HEK293 (cell line): Measurements from ENCODE around the gene DCST2.

ENCODE experiments used
- BCL11B ChIP-seq: fragments of 450-650 bp; formaldehyde crosslinking; IDR thresholded peaks from 2 replicates; pipeline ENCODE4 v1.5.1; 2016; ENCODE audit warnings: low read depth, missing biosample characterization, missing genetic modification characterization
- KLF10 ChIP-seq: fragments of 450-650 bp; IDR thresholded peaks from 2 replicates; pipeline ENCODE4 v1.5.1; 2018; ENCODE audit warnings: missing biosample characterization, mild to moderate bottlenecking, missing genetic modification characterization
- KLF7 ChIP-seq: fragments of 450-650 bp; formaldehyde crosslinking; IDR thresholded peaks from 2 replicates; pipeline ENCODE4 v1.5.1; 2016; ENCODE audit warnings: missing biosample characterization, missing genetic modification characterization, borderline replicate concordance
- MYNN ChIP-seq: fragments of 450-650 bp; formaldehyde crosslinking; IDR thresholded peaks from 2 replicates; pipeline ENCODE4 v1.5.1; 2016; ENCODE audit warnings: missing biosample characterization, missing genetic modification characterization, borderline replicate concordance
- OSR2 ChIP-seq: fragments of 450-650 bp; formaldehyde crosslinking; IDR thresholded peaks from 2 replicates; pipeline ENCODE4 v1.5.1; 2016; ENCODE audit warnings: missing biosample characterization, missing genetic modification characterization
- SALL2 ChIP-seq: fragments of 450-650 bp; formaldehyde crosslinking; IDR thresholded peaks from 2 replicates; pipeline ENCODE4 v1.5.0; 2017; ENCODE audit warnings: missing biosample characterization, mild to moderate bottlenecking, missing genetic modification characterization, borderline replicate concordance
- TCF7L2 ChIP-seq: IDR thresholded peaks from 2 replicates; pipeline ENCODE4 v1.6.1; 2011; ENCODE audit warnings: low read depth, mild to moderate bottlenecking, inconsistent platforms, low read length, moderate library complexity, borderline replicate concordance
- ZFHX2 ChIP-seq: fragments of 450-650 bp; formaldehyde crosslinking; conservative IDR thresholded peaks from 2 replicates; pipeline ENCODE4 v1.5.1; 2016; ENCODE audit warnings: missing biosample characterization, missing genetic modification characterization
- ZNF146 ChIP-seq: fragments of 450-650 bp; formaldehyde crosslinking; IDR thresholded peaks from 2 replicates; pipeline ENCODE4 v1.5.1; 2016; ENCODE audit warnings: missing biosample characterization, missing genetic modification characterization
- ZNF174 ChIP-seq: fragments of 450-650 bp; formaldehyde crosslinking; IDR thresholded peaks from 2 replicates; pipeline ENCODE4 v1.5.0; 2017; ENCODE audit warnings: missing biosample characterization, mild to moderate bottlenecking, missing genetic modification characterization
- ZNF175 ChIP-seq: fragments of 450-650 bp; formaldehyde crosslinking; IDR thresholded peaks from 2 replicates; pipeline ENCODE4 v1.5.1; 2016; ENCODE audit warnings: missing biosample characterization, missing genetic modification characterization
- ZNF350 ChIP-seq: fragments of 450-650 bp; formaldehyde crosslinking; IDR thresholded peaks from 2 replicates; pipeline ENCODE4 v1.5.0; 2017; ENCODE audit warnings: missing biosample characterization, mild to moderate bottlenecking, missing genetic modification characterization
- ZNF37A ChIP-seq: fragments of 450-650 bp; IDR thresholded peaks from 2 replicates; pipeline ENCODE4 v1.5.1; 2018; ENCODE audit warnings: missing biosample characterization, missing genetic modification characterization
- ZNF624 ChIP-seq: fragments of 450-650 bp; formaldehyde crosslinking; IDR thresholded peaks from 2 replicates; pipeline ENCODE4 v1.5.1; 2017; ENCODE audit warnings: missing biosample characterization, missing genetic modification characterization
- ZNF837 ChIP-seq: fragments of 450-650 bp; formaldehyde crosslinking; IDR thresholded peaks from 2 replicates; pipeline ENCODE4 v1.5.1; 2016; ENCODE audit warnings: missing biosample characterization, missing genetic modification characterization
- ZSCAN30 ChIP-seq: fragments of 450-650 bp; IDR thresholded peaks from 2 replicates; pipeline ENCODE4 v1.5.1; 2018; ENCODE audit warnings: missing biosample characterization, mild to moderate bottlenecking, missing genetic modification characterization, moderate library complexity
- ZXDB ChIP-seq: fragments of 450-650 bp; formaldehyde crosslinking; IDR thresholded peaks from 2 replicates; pipeline ENCODE4 v1.5.1; 2016; ENCODE audit warnings: missing biosample characterization, missing genetic modification characterization
- TF ChIP-seq, protein P1 (sequence below): fragments of 450-650 bp; formaldehyde crosslinking; IDR thresholded peaks from 2 replicates; pipeline ENCODE4 v1.5.1; 2016; ENCODE audit warnings: missing biosample characterization, missing genetic modification characterization
- TF ChIP-seq, protein P2 (sequence below): fragments of 450-650 bp; formaldehyde crosslinking; conservative IDR thresholded peaks from 2 replicates; pipeline ENCODE4 v1.5.1; 2016; ENCODE audit warnings: low read depth, missing biosample characterization, missing genetic modification characterization
- TF ChIP-seq, protein P3 (sequence below): sonication (generic); formaldehyde crosslinking; IDR thresholded peaks from 2 replicates; pipeline ENCODE4 v1.8.1; 2022; ENCODE audit warnings: mild to moderate bottlenecking, moderate library complexity, missing genetic modification reagents
- TF ChIP-seq, protein P4 (sequence below): fragments of 450-650 bp; formaldehyde crosslinking; IDR thresholded peaks from 2 replicates; pipeline ENCODE4 v1.5.1; 2016; ENCODE audit warnings: missing biosample characterization, missing genetic modification characterization
- TF ChIP-seq, protein P5 (sequence below): fragments of 450-650 bp; formaldehyde crosslinking; IDR thresholded peaks from 2 replicates; pipeline ENCODE4 v1.5.1; 2017; ENCODE audit warnings: missing biosample characterization, missing genetic modification characterization

DCST2 gene

DNA sequence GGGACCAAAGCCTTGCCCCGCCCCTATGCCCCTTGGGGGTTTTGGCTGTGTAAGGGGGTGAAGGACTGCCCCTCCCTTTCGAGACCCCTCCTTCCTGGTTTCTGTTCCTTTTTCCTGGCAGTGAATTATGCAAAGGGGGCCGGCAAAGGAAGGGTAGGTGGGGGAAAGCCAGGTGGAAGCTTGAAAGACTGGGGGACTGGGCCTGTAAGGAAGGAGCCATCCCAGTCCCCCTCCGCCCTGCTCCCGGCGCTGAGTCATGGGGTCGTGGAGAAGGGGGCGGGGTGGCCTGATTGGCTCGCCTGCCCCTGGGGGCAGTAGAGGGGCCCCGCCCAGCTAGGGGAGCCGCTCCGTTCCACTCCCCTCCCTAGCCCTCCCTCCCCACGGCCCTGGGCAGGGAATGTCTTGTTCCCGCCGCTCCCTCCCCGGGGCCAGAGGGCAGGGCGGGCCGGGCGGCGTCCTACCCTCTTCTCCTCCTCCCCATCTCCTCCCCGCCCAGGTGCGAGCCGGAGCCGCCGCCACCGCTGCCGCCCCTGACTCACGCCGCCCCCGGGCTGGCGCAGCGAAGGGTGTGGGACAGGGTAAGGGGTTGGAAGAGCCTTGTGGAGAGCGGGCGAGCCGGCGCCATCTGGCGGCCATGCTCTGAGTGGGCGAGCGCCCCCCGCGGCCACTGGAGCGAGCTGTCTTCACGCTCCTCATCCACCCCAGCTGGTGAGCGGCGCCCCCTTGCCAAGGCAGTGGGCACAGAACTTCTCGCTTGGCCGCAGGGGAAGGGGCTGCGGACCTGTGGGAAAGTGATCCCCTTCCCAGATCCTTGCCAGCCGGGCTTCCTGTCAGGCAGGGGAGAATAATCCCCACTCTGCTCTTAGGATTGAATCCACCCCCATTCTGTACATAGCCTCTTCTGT is 16.3 kb downstream of the DCST2 start (continued):
- TF ChIP-seq, protein P1, sequence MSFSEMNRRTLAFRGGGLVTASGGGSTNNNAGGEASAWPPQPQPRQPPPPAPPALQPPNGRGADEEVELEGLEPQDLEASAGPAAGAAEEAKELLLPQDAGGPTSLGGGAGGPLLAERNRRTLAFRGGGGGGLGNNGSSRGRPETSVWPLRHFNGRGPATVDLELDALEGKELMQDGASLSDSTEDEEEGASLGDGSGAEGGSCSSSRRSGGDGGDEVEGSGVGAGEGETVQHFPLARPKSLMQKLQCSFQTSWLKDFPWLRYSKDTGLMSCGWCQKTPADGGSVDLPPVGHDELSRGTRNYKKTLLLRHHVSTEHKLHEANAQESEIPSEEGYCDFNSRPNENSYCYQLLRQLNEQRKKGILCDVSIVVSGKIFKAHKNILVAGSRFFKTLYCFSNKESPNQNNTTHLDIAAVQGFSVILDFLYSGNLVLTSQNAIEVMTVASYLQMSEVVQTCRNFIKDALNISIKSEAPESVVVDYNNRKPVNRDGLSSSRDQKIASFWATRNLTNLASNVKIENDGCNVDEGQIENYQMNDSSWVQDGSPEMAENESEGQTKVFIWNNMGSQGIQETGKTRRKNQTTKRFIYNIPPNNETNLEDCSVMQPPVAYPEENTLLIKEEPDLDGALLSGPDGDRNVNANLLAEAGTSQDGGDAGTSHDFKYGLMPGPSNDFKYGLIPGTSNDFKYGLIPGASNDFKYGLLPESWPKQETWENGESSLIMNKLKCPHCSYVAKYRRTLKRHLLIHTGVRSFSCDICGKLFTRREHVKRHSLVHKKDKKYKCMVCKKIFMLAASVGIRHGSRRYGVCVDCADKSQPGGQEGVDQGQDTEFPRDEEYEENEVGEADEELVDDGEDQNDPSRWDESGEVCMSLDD = peak; percentile 95
- TF ChIP-seq ZFHX2 (tag by site-specific recombination) = peak; percentile 99
- no peak for TF ChIP-seq SALL2 (tag by site-specific recombination)
- TF ChIP-seq ZNF146 = peak; percentile 13; the same call in 1 of the 2 replicates
- no peak for TF ChIP-seq ZNF37A (tag by site-specific recombination)
- peak; percentile 98 for TF ChIP-seq KLF7 (tag by site-specific recombination)
- TF ChIP-seq ZXDB (tag by site-specific recombination) = peak; percentile 95
- TF ChIP-seq ZNF624 (tag by site-specific recombination) = no peak
- TF ChIP-seq, protein P2, sequence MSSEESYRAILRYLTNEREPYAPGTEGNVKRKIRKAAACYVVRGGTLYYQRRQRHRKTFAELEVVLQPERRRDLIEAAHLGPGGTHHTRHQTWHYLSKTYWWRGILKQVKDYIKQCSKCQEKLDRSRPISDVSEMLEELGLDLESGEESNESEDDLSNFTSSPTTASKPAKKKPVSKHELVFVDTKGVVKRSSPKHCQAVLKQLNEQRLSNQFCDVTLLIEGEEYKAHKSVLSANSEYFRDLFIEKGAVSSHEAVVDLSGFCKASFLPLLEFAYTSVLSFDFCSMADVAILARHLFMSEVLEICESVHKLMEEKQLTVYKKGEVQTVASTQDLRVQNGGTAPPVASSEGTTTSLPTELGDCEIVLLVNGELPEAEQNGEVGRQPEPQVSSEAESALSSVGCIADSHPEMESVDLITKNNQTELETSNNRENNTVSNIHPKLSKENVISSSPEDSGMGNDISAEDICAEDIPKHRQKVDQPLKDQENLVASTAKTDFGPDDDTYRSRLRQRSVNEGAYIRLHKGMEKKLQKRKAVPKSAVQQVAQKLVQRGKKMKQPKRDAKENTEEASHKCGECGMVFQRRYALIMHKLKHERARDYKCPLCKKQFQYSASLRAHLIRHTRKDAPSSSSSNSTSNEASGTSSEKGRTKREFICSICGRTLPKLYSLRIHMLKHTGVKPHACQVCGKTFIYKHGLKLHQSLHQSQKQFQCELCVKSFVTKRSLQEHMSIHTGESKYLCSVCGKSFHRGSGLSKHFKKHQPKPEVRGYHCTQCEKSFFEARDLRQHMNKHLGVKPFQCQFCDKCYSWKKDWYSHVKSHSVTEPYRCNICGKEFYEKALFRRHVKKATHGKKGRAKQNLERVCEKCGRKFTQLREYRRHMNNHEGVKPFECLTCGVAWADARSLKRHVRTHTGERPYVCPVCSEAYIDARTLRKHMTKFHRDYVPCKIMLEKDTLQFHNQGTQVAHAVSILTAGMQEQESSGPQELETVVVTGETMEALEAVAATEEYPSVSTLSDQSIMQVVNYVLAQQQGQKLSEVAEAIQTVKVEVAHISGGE (tag by site-specific recombination) = peak; percentile 47
- TF ChIP-seq, protein P3, sequence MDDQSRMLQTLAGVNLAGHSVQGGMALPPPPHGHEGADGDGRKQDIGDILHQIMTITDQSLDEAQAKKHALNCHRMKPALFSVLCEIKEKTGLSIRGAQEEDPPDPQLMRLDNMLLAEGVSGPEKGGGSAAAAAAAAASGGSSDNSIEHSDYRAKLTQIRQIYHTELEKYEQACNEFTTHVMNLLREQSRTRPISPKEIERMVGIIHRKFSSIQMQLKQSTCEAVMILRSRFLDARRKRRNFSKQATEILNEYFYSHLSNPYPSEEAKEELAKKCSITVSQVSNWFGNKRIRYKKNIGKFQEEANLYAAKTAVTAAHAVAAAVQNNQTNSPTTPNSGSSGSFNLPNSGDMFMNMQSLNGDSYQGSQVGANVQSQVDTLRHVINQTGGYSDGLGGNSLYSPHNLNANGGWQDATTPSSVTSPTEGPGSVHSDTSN (CRISPR knock-in tag) = 0 out of 2 replicates have a peak, but pooled peaks have one; percentile 15
- TF ChIP-seq ZNF350 = no peak
- no peak for TF ChIP-seq ZNF175 (tag by site-specific recombination)
- TF ChIP-seq, protein P4, sequence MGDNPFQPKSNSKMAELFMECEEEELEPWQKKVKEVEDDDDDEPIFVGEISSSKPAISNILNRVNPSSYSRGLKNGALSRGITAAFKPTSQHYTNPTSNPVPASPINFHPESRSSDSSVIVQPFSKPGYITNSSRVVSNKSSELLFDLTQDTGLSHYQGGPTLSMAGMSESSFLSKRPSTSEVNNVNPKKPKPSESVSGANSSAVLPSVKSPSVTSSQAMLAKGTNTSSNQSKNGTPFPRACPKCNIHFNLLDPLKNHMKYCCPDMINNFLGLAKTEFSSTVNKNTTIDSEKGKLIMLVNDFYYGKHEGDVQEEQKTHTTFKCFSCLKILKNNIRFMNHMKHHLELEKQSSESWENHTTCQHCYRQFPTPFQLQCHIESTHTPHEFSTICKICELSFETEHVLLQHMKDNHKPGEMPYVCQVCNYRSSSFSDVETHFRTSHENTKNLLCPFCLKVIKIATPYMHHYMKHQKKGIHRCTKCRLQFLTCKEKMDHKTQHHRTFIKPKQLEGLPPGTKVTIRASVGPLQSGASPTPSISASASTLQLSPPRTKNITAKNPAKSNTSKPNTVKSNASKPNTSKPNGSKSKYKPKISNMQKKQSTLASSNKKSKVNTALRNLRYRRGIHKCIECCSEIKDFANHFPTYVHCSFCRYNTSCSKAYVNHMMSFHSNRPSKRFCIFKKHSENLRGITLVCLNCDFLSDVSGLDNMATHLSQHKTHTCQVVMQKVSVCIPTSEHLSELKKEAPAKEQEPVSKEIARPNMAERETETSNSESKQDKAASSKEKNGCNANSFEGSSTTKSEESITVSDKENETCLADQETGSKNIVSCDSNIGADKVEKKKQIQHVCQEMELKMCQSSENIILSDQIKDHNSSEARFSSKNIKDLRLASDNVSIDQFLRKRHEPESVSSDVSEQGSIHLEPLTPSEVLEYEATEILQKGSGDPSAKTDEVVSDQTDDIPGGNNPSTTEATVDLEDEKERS (tag by site-specific recombination) = no peak
- no peak; the same call in 1 of the 2 replicates for TF ChIP-seq MYNN (tag by site-specific recombination)
- peak; percentile 83 for TF ChIP-seq OSR2 (tag by site-specific recombination)
- TF ChIP-seq ZSCAN30 = peak; percentile 85
- TF ChIP-seq ZNF174 = no peak
- TF ChIP-seq ZNF837 = no peak
- TF ChIP-seq KLF10 (tag by site-specific recombination) = peak; percentile 75
- TF ChIP-seq, protein P5, sequence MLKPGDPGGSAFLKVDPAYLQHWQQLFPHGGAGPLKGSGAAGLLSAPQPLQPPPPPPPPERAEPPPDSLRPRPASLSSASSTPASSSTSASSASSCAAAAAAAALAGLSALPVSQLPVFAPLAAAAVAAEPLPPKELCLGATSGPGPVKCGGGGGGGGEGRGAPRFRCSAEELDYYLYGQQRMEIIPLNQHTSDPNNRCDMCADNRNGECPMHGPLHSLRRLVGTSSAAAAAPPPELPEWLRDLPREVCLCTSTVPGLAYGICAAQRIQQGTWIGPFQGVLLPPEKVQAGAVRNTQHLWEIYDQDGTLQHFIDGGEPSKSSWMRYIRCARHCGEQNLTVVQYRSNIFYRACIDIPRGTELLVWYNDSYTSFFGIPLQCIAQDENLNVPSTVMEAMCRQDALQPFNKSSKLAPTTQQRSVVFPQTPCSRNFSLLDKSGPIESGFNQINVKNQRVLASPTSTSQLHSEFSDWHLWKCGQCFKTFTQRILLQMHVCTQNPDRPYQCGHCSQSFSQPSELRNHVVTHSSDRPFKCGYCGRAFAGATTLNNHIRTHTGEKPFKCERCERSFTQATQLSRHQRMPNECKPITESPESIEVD (tag by site-specific recombination) = no peak
- TF ChIP-seq TCF7L2 = no peak
- peak; percentile 94 for TF ChIP-seq BCL11B (tag by site-specific recombination)
